Femur (tissue), 1 donor: ENCODE data around the gene RTEL1.
"Not testable (repeated sequence)": the region's sequence is repeated elsewhere in the genome, so short reads cannot be mapped to it uniquely, and the experiment has no call there.

Source experiments
- DNase-seq: peaks from one replicate; pipeline ENCODE4 v3.0.0-alpha.2; 2017

RTEL1 gene

DNA sequence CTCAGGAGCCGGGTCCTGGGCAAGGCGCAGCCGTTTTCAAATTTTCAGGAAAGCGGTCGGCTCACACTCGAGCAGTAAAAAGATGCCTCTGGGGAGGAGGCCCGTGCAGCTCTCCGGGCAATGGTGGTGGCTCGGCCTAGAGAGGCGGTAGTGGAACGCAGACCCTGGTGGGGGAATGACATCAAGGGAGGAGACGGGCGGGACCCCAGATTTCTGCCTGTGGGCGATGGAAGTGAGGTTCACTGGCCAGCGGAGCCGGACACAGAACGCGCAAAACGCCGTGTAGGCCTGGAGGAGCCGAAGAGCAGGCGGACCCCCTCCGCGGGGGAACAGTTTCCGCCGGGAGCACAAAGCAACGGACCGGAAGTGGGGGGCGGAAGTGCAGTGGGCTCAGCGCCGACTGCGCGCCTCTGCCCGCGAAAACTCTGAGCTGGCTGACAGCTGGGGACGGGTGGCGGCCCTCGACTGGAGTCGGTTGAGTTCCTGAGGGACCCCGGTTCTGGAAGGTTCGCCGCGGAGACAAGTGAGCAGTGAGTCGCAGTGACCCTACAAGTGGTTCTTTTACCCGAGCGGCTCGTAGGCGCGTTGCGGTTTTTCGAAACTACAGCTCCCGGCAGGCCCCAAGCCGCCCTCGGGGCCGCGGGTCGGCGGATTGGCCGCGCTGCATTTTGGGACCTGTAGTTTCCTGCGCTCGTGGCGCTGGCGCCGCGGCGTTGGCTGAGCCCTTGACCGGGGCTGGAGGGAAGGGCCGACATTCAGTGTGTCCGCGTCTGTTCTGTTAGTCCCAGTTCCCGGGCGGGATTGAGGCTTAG lies at the start of gene RTEL1:
RTEL1 (plus strand) TSS at position 376 of the 812 bp plus-strand sequence. CDS start 1,091 bp downstream, outside the sequence.
- peak; percentile 96 for DNase-seq

DNA sequence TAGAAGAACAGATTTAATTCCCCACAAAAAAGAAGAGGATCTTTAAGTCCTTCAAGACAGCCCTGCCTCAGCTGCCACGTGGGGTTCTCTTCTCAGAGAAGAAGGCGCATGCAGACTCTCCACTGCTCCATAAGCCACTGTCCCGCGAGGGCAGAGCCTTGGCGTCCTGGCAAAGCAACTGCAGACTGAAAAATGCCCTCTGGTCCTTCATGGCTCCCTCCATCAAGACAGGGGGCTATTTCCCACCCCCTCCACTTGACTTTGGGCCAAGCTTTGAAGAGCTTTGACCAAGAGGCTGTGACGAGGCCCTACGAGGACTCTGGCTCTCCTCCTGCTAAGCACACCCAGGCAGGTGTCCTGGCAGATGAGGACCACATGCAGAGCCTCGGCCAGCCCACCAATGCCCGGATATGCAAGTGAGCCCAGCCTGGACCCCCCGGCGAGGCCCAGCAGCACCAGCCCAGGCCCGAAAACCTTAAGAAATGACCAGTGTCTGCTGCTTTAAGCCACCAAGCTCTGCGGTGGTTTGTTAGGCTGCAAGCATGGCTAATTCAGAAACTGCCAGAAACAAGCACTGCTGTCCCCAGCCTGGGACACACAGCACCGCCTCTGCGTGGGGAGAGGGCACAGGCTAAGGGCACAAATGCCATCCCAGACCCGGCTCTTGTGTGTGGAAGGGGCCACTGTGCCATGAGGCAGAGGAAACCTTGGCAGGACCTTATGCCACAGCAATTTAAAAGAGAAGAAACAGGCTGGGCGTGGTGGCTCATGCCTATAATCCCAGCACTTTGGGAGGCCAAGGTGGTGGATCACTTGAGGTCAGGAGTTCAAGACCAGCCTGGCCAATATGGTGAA lies 47.3 kb upstream of the RTEL1 start:
- DNase-seq: no peak

- no peak for DNase-seq
Measured at GRCh38 chr20:63611646-63612045, 46.5 kb upstream of the RTEL1 start.

GRCh38 chr20:63612276-63612931 lies 45.7 kb upstream of the RTEL1 start:
- peak; percentile 64 for DNase-seq

DNA sequence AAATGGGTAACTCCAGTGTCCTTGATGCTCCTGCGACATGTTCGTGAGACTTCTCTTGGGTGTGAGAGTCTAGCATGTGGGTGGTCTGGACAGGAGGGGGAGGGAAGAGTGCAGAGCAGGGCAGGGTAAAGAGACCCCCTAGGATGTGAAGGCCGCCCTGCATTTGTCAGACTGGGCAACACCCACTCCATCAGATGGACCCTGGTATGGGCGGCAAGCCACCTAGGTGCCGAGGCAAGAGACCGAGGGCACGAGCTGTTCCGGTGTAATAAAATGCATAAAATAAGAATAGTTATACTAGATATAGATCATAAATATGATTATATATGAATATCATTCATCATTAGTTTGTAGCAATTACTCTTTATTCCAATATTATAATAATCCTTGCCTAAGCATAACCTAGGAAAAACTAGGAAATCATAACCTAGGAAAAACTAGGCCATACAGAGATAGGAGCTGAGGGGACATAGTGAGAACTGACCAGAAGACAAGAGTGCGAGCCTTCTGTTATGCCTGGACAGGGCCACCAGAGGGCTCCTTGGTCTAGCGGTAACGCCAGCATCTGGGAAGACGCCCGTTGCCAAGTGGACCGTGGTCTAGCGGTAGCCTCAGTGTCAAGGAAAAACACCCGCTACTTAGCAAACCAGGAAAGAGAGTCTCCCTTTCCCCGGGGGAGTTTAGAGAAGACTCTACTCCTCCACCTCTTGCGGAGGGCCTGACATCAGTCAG lies 44.1 kb upstream of the RTEL1 start:
- DNase-seq: not testable (repeated sequence)

DNA sequence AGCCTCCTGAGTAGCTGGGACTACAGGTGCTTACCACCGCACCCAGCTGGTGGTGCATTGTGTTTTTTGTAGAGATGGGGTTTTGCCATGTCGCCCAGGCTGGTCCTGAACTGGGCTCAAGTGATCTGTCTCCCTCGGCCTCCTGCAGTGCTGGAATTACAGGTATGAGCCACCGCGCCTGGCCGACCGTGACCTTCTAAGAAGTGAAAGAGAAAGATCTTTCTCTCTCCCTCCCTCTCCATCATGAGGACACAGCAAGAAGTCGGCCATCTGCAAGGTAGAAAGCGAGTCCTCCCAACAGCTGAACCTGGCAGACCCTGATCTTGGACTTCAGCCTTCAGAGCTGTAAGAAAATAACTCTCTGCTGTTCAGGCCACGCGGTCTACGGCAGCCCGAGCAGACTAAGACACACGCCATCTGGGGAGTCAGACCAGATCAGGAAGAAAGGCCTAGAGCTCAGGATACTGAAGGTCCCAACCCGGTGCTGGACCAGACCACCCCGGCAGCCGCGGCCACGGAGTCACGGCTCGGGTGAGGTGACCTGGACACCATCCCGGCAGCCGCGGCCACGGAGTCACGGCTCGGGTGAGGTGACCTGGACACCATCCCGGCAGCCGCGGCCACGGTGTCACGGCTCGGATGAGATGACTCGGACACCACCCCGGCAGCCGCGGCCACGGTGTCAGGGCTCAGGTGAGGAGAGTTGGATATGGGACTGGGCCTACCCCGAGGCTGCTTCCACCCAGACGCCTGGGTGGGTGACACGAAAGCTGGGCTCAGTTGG lies 40.8 kb upstream of the RTEL1 start:
- DNase-seq: no peak

DNA sequence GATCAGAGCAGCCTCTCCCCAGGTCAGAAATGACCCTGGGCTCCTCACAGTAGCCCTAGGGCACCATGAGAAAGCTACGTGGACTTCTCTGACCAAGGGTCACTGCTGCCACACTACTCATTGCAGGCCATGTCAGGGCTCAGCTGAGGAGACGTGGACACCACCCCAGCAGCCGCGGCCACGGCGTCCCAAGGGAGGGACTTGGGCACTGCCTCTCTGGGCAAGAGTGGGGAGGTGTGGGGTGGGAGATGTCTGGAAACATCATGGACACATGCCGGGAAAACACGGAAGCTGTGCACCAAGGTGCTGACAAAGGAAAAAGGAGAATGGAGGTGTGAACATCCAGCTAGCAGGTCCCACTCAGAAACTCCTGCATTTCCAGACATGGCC lies 40.2 kb upstream of the RTEL1 start:
- DNase-seq: no peak

DNA sequence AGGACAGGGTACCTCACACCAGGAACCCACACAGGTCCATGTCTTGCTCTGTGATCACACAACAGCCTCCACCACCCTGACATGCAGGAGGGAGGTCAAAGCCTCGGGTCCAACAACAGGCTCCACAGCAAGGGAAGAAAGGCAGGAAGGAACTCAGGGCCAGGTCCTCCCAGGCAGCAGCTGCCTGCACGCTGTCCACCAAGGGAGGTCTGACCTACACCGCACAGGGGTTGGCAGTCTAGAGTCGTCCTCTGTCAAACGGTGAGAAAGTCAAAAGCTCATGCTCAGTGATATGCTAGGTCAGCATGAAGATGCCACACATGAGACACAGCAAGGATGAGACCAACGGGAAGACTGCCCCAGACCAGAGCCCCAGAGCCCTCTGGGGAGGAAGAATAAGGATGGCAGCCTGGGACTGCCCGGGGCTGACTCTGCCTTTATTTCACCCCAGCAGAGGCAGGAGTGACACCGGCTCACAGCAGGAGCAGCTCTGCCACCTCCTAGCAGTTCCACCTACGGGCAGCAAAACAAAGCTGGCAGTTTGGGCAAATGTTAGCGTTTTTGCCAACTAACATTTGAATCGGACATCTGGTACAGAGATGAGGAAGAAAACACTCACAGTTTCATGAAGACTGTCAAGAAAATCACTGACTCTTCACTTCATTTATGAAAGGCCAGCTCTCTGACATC lies 39.7 kb upstream of the RTEL1 start:
- DNase-seq: no peak

GRCh38 chr20:63619086-63619485 lies 39.0 kb upstream of the RTEL1 start:
- no peak for DNase-seq

GRCh38 chr20:63619505-63619904 lies 38.6 kb upstream of the RTEL1 start:
- DNase-seq: no peak

GRCh38 chr20:63620991-63621390 lies 37.1 kb upstream of the RTEL1 start:
- DNase-seq: no peak

DNA sequence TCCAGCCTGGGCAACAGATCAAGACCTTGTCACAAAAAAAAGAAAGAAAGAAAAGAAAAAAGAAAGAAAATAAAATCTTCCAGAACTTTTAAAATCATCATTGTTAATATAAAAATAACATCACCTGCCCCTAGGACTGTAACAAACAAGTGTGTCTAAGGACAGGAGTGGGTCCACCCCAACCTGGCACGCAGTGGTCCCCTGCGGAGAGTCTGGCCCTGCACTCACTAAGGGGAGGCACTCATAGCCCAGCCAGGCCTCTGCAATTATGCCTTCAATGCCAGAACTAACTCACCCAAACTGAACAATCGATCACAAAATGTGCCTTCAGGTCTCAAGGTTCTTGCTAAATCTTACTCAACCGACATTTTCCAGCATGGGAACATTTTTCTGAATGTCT lies 36.0 kb upstream of the RTEL1 start:
- DNase-seq: no peak

DNA sequence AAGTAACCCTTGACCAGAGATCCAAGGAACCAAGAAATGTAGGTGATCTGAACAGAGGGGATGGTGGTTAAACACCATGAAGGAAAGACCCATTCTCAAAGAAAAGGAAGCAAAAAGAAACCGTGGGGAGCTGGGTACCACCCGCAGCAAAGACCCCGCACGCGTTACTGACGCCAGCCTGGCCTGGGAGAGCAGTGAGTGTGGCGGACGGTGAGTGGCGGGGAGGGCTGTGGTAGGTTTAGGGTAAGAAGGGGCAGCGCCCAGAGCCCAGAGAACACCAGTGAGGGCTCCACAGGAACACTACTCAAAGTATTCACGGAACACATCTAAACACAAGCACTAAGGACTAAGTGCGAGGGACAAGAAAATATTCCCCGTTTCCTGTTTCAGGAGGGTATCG lies 35.4 kb upstream of the RTEL1 start:
- DNase-seq: no peak

DNA sequence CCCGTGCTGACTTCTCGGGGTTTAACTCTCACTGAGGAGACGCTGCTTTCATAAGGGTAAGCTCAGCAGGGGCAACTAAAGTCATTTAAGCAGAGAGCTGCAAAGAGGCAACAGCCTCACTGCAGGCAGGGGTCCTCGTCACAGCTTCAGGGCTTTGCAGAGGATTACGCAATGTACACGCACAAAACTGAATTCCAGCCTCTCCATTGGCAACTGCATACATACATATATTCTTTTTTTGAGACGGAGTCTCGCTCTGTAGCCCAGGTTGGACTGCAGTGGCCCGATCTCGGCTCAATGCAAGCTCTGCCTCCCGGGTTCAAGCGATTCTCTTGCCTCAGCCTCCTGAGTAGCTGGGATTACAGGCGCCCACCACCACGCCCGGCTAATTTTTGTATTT lies 33.6 kb upstream of the RTEL1 start:
- no peak for DNase-seq

GRCh38 chr20:63625771-63626423 lies 32.2 kb upstream of the RTEL1 start:
- peak; percentile 63 for DNase-seq

DNA sequence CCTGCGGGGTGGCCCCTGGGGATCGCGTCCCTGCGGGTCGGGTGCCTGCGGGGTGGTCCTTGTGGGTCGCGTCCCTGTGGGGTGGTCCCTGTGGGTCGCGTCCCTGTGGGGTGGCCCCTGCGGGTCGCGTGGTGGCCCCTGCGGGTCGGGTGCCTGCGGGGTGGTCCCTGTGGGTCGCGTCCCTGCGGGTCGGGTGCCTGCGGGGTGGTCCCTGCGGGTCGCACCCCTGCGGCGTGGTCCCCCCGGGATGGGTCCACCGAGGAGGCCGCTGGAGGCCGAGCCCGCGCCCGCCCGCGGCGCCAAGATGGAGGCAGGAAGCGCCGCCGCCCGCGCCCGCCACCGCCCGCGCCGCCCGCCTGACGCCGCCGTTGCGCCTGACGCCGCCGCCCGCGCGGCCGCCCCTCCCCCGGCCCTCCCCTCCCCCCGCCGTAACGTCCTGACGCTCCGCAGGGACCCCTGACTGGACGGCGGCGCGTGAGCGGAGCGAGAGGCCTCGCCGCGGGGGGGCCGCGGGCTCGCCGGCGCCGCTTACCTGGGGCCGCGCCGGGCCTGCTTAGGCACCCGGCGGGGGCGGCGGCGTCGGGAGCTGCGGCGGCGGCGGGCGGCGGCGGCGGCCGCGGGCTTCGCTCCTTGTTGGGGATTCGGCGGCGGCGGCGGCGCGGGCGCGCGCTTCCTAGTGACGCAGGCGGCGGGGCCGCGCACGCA lies 31.5 kb upstream of the RTEL1 start, which contains the start of gene GMEB2:
GMEB2 (minus strand) TSS at position 678 of the 705 bp plus-strand sequence. CDS start 7,704 bp downstream, outside the sequence.
- DNase-seq: peak; percentile 92

- DNase-seq: peak; percentile 96
Measured at GRCh38 chr20:63627129-63627750, 30.9 kb upstream of the RTEL1 start.

DNA sequence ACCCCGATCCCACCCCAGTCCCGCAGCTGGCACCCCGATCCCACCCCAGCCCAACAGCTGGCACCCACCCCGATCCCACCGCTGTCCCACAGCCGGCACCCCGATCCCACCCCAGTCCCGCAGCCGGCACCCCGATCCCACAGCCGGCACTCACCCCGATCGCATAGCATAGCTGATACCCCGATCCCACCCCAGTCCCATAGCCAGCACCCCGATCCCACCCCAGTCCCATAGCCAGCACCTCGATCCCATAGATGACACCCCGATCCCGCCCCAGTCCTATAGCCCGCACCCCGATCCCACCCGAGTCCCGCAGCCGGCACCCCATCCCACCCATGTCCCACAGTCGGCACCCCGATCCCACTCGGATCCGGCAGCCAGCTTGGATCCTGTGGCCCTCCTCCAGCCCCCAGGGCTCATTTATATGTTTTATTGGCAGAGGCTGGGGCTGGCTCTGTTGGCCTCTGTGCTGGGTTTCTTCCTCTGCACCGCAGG lies 30.3 kb upstream of the RTEL1 start:
- DNase-seq: no peak
